NCI-H128 (cell line): ENCODE measurements around the gene FERD3L.
"Not testable (repeated sequence)": the region's sequence is repeated elsewhere in the genome, so short reads cannot be mapped to it uniquely, and the experiment has no call there.

Source experiments
- DNase-seq: peaks from one replicate; lab custom pipeline; 2025; ENCODE audit not compliant: unreplicated experiment; lab: John Stamatoyannopoulos, UW

FERD3L gene

GRCh38 chr7:19144661-19145433 is at the start of gene FERD3L:
Gene FERD3L, minus strand, starts transcription at chr7:19145421. Its CDS starts 59 bp downstream, at chr7:19145362.
- no peak for DNase-seq

- DNase-seq = not testable (repeated sequence)
Observed at GRCh38 chr7:19194417-19194816, 49.2 kb upstream of the FERD3L start.

- DNase-seq = no peak
Observed at GRCh38 chr7:19181634-19182033, 36.4 kb upstream of the FERD3L start.

GRCh38 chr7:19178595-19178994 is 33.4 kb upstream of the FERD3L start:
- no peak for DNase-seq

GRCh38 chr7:19177269-19177668 is 32.0 kb upstream of the FERD3L start:
- DNase-seq = no peak

GRCh38 chr7:19175241-19175640 is 30.0 kb upstream of the FERD3L start:
- no peak for DNase-seq

GRCh38 chr7:19161671-19162070 is 16.4 kb upstream of the FERD3L start:
- no peak for DNase-seq

- DNase-seq = no peak
Observed at GRCh38 chr7:19146699-19147098, 1.5 kb upstream of the FERD3L start.

GRCh38 chr7:19145434-19146115 is 354 bp upstream of the FERD3L start:
- DNase-seq = peak; percentile 72

GRCh38 chr7:19143881-19144574 is 1.2 kb downstream of the FERD3L start:
- no peak for DNase-seq

GRCh38 chr7:19139706-19140327 is 5.4 kb downstream of the FERD3L start:
- no peak for DNase-seq

- DNase-seq = no peak
Observed at GRCh38 chr7:19133886-19134285, 11.3 kb downstream of the FERD3L start.

GRCh38 chr7:19133390-19133789 is 11.8 kb downstream of the FERD3L start:
- no peak for DNase-seq

- no peak for DNase-seq
Observed at GRCh38 chr7:19128856-19129255, 16.4 kb downstream of the FERD3L start.

GRCh38 chr7:19121977-19122588 is 23.1 kb downstream of the FERD3L start:
- DNase-seq = no peak

- no peak for DNase-seq
Observed at GRCh38 chr7:19119870-19120486, 25.2 kb downstream of the FERD3L start.

- DNase-seq = no peak
Observed at GRCh38 chr7:19119372-19119771, 25.8 kb downstream of the FERD3L start.

- no peak for DNase-seq
Observed at GRCh38 chr7:19118636-19119371, 26.4 kb downstream of the FERD3L start.

- no peak for DNase-seq
Observed at GRCh38 chr7:19117870-19118608, 27.2 kb downstream of the FERD3L start.
